GM19193 (cell line): ENCODE measurements around the gene CHRNG.

Experiments
- POLR2A ChIP-seq: IDR thresholded peaks from 4 replicates; pipeline ENCODE4 v1.6.1; 2011; ENCODE audit not compliant: insufficient read depth, insufficient read length; ENCODE audit errors: extremely low read depth

Gene CHRNG

GRCh38 chr2:232532419-232532818, 7.1 kb upstream of the CHRNG start:
- no peak for TF ChIP-seq POLR2A

DNA sequence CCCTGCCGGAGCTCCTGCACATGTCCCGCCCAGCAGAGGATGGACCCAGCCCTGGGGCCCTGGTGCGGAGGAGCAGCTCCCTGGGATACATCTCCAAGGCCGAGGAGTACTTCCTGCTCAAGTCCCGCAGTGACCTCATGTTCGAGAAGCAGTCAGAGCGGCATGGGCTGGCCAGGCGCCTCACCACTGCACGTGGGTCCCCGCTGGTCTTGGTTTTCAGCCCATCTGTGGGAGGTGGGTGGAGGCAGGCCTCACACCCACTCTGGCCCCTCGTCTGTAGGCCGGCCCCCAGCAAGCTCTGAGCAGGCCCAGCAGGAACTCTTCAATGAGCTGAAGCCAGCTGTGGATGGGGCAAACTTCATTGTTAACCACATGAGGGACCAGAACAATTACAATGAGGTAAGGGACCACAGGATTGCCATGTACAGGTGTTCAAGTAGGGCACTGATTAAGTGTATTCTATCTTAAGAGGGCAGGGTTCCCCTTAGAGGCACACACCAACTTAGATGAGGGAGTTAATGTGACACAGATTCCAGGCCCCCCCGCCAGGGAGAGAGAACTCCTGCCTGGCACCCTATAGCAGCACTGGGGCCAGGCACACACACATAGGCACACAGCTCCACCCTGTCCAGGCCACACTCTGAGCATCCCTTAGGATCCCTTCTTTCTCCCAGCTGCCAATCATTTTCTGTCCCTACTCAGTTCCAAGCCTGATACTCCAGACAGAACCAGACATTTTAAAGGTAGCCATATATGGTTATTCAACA, 5.4 kb upstream of the CHRNG start:
- TF ChIP-seq POLR2A: no peak

DNA sequence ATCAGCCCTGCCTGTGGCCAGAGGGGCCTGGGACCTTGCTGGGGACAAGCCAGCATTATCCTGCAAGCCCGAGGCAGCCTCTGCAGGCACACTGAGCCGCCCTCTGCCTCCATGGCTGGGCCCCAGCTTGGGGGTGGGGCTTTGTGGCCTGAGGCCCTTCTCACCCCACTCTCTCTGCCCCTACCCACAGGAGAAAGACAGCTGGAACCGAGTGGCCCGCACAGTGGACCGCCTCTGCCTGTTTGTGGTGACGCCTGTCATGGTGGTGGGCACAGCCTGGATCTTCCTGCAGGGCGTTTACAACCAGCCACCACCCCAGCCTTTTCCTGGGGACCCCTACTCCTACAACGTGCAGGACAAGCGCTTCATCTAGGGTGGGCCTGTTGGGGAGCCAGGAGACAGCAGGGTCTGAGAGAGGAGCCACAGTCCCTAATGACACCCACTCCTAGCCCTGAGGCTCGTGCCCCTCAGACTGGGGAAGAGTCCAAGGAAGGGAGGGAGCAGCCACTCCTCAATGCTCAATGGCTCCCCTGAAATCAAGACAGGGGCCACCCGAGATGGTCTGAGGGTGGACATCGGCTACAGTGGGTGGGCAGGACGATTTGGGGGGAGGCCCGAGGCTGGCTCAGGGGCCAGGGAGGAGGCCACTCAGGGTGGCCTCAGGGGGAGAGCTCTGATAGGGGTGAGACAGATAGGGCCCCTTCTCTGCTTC, 4.4 kb upstream of the CHRNG start:
- TF ChIP-seq POLR2A: no peak

- TF ChIP-seq POLR2A: no peak
These were observed 3.5 kb upstream of the CHRNG start for GRCh38 chr2:232535761-232536530.

DNA sequence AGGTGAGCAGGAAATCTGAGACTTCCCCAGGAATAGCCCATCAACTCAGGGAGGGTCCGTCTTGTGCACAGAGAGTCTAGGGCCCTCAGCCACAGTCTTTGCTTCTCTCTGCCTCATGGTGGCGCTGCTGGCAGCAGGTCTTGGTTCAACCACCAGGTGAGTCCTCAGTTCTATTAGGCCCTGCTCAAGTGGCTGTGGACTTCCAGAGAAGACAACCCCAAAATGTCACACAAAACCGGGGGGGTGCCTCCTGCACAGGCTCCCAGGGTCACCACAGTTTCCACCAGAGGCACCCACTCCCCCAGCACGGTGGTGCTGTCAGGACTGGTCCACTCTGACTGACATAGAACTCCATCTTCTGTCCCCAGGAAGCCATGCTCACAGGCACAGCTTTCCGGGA, 2.4 kb upstream of the CHRNG start:
- no peak for TF ChIP-seq POLR2A

DNA sequence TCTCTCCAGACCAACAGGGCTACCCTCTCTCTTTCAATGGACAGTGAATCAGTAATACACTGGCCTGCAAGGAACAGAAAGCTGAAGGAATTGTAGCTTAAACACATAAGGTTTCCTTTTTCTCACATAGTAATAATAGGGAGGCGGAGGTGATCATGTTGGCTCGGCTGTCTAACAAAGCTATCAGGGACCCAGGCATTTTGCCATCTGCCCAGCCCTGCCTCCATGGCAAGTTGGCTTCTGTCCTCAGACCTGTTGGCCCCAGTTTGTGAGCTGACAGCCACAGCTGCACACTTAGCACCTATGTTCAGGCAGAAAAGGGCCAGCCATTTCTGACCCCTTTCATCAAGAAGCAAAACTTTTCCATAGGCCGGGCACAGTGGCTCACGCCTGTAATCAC, 2.0 kb upstream of the CHRNG start:
- TF ChIP-seq POLR2A: no peak

DNA sequence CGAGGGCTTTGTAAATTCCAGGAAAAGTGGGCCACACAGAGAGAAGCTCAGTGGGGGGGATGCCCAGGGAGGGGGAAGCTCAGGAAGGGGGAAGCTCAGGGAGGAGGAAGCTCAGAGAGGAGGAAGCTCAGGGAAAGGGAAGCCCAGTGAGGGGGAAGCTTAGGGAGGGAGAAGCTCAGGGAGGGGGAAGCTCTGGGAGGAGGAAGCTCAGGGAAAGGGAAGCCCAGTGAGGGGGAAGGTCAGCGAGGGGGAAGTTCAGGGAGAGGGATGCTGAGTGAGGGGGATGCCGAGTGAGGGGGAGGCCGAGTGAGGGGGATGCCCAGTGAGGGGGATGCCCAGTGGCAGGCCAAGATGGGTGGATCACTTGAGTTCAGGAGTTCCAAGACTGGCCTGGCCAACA, 821 bp upstream of the CHRNG start:
- TF ChIP-seq POLR2A: no peak

DNA sequence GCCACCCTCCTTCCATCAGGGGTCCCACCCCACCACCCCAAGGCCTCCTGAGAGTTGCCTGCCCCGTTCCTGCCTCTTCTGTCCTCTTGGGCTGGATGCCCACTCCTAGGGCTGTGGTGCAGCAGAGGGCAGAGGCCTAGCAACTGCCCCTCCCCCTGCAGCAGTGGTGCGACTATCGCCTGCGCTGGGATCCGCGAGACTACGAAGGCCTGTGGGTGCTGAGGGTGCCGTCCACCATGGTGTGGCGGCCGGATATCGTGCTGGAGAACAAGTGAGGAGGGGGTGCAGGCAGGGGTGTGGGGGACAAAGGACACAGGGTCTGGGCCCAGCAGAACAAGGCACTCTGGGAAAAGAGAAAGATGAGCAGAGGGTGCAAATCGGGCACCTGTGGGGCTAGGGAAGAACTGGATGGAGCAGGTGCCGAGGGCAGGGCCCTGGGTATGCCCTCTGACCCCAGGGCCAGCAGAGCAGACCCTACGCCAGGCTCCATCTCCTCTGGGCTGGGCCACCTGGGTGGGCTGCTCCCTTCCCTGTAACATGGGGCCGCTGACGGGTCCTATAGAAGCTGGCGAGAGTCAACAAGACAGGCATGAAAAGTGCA, 1.0 kb downstream of the CHRNG start:
- no peak for TF ChIP-seq POLR2A

- TF ChIP-seq POLR2A: no peak
These were observed 1.9 kb downstream of the CHRNG start for GRCh38 chr2:232541195-232541960.

GRCh38 chr2:232541961-232542714, 2.6 kb downstream of the CHRNG start:
- TF ChIP-seq POLR2A: no peak

DNA sequence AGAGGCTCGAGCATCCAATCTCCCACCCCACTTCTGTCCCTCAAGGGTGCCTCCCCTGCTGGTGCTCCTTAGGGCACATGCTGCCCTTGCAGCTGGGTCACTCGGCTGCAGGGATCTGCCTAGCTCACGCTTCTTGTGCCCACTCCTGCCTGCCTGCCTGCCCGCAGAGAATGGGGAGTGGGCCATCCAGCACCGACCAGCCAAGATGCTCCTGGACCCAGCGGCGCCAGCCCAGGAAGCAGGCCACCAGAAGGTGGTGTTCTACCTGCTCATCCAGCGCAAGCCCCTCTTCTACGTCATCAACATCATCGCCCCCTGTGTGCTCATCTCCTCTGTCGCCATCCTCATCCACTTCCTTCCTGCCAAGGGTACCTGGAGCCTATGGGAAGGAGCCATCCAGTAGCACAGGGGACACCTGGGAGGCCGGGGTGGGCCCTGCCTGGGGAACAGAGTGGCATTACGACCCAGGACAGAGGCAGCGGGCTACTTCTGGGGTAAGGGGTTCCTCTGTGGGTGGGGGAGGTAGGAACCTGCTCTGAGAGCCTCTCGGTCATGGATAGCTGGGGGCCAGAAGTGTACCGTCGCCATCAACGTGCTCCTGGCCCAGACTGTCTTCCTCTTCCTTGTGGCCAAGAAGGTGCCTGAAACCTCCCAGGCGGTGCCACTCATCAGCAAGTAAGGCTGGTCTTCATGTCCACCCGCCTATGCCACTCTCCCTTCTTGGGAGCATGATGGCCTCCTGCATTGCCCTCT, 3.4 kb downstream of the CHRNG start:
- no peak for TF ChIP-seq POLR2A

GRCh38 chr2:232543491-232543890, 4.0 kb downstream of the CHRNG start:
- TF ChIP-seq POLR2A: no peak
